GM12878 (cell line): ENCODE data around the gene SLC8B1. TPM values are rescaled to one million over a fixed set of nuclear protein-coding genes. Genes with fewer than 3 reads are reported as not detected.

Source experiments
- ATAC-seq: fragments of 200-7000 bp; cut with Tn5 transposase; 3 replicates; pipeline ENCODE4 v1.9.1; 2020; ENCODE audit warnings: mild to moderate bottlenecking, moderate library complexity
- BruUV-seq: library from RNA; stranded (reverse); fragments of 400-500 nt; replicated peaks from 2 replicates; lab custom pipeline; 2021; lab: Mats Ljungman, UMichigan
- CTCF ChIA-PET: fragments of 300-600 bp; sonication (Branson Sonifier 250); formaldehyde crosslinking; extraction: SDS; loops from one replicate; lab custom pipeline; 2021; ENCODE audit warnings: inconsistent platforms; lab: Yijun Ruan, JAX
- POLR2A ChIA-PET: fragments of 350-600 bp; formaldehyde crosslinking; extraction: SDS; loops from one replicate; lab custom pipeline; 2021; ENCODE audit warnings: inconsistent platforms; lab: Charles Lee
- RAD21 ChIA-PET: fragments of 300-600 bp; sonication (Branson Sonifier 250); formaldehyde crosslinking; loops from one replicate; lab custom pipeline; 2023; ENCODE audit warnings: antibody characterized with exemption; ENCODE audit not compliant: unreplicated experiment; lab: Charles Lee
- SMC1A ChIA-PET: fragments of 300-600 bp; sonication (Branson Sonifier 250); formaldehyde crosslinking; loops from one replicate; lab custom pipeline; 2023; ENCODE audit not compliant: unreplicated experiment, uncharacterized antibody; lab: Charles Lee
- DNase-seq: peaks from one replicate; pipeline ENCODE4 v3.0.0-alpha.2; 2011; ENCODE audit warnings: low read depth, low spot score
- FAIRE-seq: peaks from 3 replicates; lab custom pipeline; 2011; peaks lifted over from hg19 to GRCh38; lab: Jason Lieb, UNC
- H2AFZ ChIP-seq: 2 replicates; pipeline ENCODE4 v1.6.0; 2011; ENCODE audit warnings: low read depth, low read length, control low read depth; ENCODE audit not compliant: control insufficient read depth
- H3K27ac ChIP-seq: 2 replicates; pipeline ENCODE4 v1.5.1; 2011; ENCODE audit warnings: control low read depth; ENCODE audit not compliant: control insufficient read depth, insufficient read depth
- H3K27me3 ChIP-seq, 2 experiments: replicated peaks in 1 of 2; 2 replicates each; pipeline versions ENCODE4 v1.6.0 to v1.6.1; 2011; ENCODE audit warnings: low read length in 1 of 2; ENCODE audit not compliant: control insufficient read depth in 2 of 2, insufficient read depth in 2 of 2
- H3K36me3 ChIP-seq, 2 experiments: 2 replicates each; pipeline ENCODE4 v1.5.1; 2011; ENCODE audit warnings: low read length in 1 of 2; ENCODE audit not compliant: control insufficient read depth in 2 of 2, insufficient read depth in 2 of 2
- H3K4me1 ChIP-seq: 2 replicates; pipeline ENCODE4 v1.6.1; 2011; ENCODE audit warnings: mild to moderate bottlenecking, low read length, moderate library complexity, mixed read lengths; ENCODE audit not compliant: control insufficient read depth, insufficient read depth
- H3K4me2 ChIP-seq: 2 replicates; pipeline ENCODE4 v1.6.0; 2011; ENCODE audit warnings: control low read depth; ENCODE audit not compliant: control insufficient read depth, insufficient read depth
- H3K4me3 ChIP-seq: fragments of 200-600 bp; sonication (generic); 2 replicates; pipeline ENCODE4 v1.5.1; 2016
- H3K79me2 ChIP-seq: 2 replicates; pipeline ENCODE4 v1.6.0; 2011; ENCODE audit warnings: low read length; ENCODE audit not compliant: control insufficient read depth, insufficient read depth
- H3K9ac ChIP-seq: 2 replicates; pipeline ENCODE4 v1.8.0; 2011; ENCODE audit warnings: low read length, control low read depth, mixed read lengths; ENCODE audit not compliant: control insufficient read depth, insufficient read depth
- H3K9me3 ChIP-seq: replicated peaks from 3 replicates; pipeline ENCODE4 v1.5.1; 2011; ENCODE audit warnings: mild to moderate bottlenecking, low read length; ENCODE audit not compliant: control insufficient read depth, insufficient read depth
- H4K20me1 ChIP-seq: 2 replicates; pipeline ENCODE4 v1.6.0; 2011; ENCODE audit not compliant: control insufficient read depth, insufficient read depth
- CEBPZ ChIP-seq: fragments of 150-350 bp; IDR thresholded peaks from 2 replicates; pipeline ENCODE4 v1.6.1; 2016; ENCODE audit warnings: low read depth, low read length
- E4F1 ChIP-seq: fragments of 450-650 bp; IDR thresholded peaks from 2 replicates; pipeline ENCODE4 v1.6.1; 2018; ENCODE audit warnings: borderline replicate concordance, mild to moderate bottlenecking; ENCODE audit not compliant: partially characterized antibody
- FOS ChIP-seq: IDR thresholded peaks from 3 replicates; pipeline ENCODE4 v1.6.1; 2011; ENCODE audit warnings: borderline replicate concordance; ENCODE audit not compliant: insufficient read length; ENCODE audit errors: extremely low read depth
- MEF2A ChIP-seq: IDR thresholded peaks from 2 replicates; pipeline ENCODE4 v1.6.1; 2011; ENCODE audit warnings: low read depth, mild to moderate bottlenecking, low read length, moderate library complexity; ENCODE audit not compliant: insufficient read depth
- MLLT1 ChIP-seq: fragments of 450-650 bp; IDR thresholded peaks from 2 replicates; pipeline ENCODE4 v1.6.1; 2016; ENCODE audit warnings: mild to moderate bottlenecking
- NR2C2 ChIP-seq: IDR thresholded peaks from 2 replicates; pipeline ENCODE4 v1.6.1; 2011; ENCODE audit warnings: borderline replicate concordance, low read depth; ENCODE audit not compliant: control insufficient read depth, insufficient read length
- RB1 ChIP-seq: fragments of 450-650 bp; formaldehyde crosslinking; IDR thresholded peaks from 2 replicates; pipeline ENCODE4 v1.6.1; 2017; ENCODE audit warnings: mild to moderate bottlenecking, borderline replicate concordance
- RELA ChIP-seq: fragments of 450-650 bp; IDR thresholded peaks from 2 replicates; pipeline ENCODE4 v1.8.0; 2014; ENCODE audit warnings: borderline replicate concordance; ENCODE audit not compliant: partially characterized antibody
- RFX5 ChIP-seq: IDR thresholded peaks from 2 replicates; pipeline ENCODE4 v1.6.1; 2011; ENCODE audit warnings: low read depth, low read length, improper control_type of control experiment
- RUNX3 ChIP-seq: IDR thresholded peaks from 2 replicates; pipeline ENCODE4 v1.6.1; 2012; ENCODE audit warnings: low read length, inconsistent platforms
- SMARCA5 ChIP-seq: fragments of 450-650 bp; IDR thresholded peaks from 2 replicates; pipeline ENCODE4 v1.6.1; 2017; ENCODE audit warnings: mild to moderate bottlenecking
- STAT3 ChIP-seq: IDR thresholded peaks from 2 replicates; pipeline ENCODE4 v1.6.1; 2011; ENCODE audit warnings: low read depth, low read length, improper control_type of control experiment
- WRNIP1 ChIP-seq: IDR thresholded peaks from 2 replicates; pipeline ENCODE4 v1.6.1; 2011; ENCODE audit warnings: low read depth, low read length, improper control_type of control experiment, borderline replicate concordance
- ZBED1 ChIP-seq: IDR thresholded peaks from 2 replicates; pipeline ENCODE4 v1.6.1; 2016; ENCODE audit warnings: borderline replicate concordance
- ZSCAN29 ChIP-seq: fragments of 450-650 bp; IDR thresholded peaks from 2 replicates; pipeline ENCODE4 v1.6.1; 2017; ENCODE audit warnings: mild to moderate bottlenecking, moderate library complexity
- WGBS: methylation state at CpG from one replicate; pipeline ENCODE4 v1.1.6; 2016; ENCODE audit warnings: low lambda C conversion rate; ENCODE audit not compliant: insufficient replicate concordance, insufficient coverage; ENCODE audit errors: missing lambda C conversion rate; 5-methylcytosine and 5-hydroxymethylcytosine counted together
- in situ Hi-C: fragments of 300-500 bp; cut with MboI; formaldehyde crosslinking; loops from 9 replicates; pipeline ENCODE4 v1.14.3; 2018; ENCODE audit warnings: mixed read lengths
- intact Hi-C: fragments of 100-400 bp; cut with micrococcal nuclease; formaldehyde crosslinking; loops from one replicate; pipeline ENCODE4 v1.14.2; 2022; ENCODE audit not compliant: unreplicated experiment
- polyA plus RNA-seq, 11 experiments: library from polyadenylated mRNA; depleted of rRNA in 4 of 11; unstranded in 6 of 11; stranded (reverse) in 5 of 11; fragments of >200 nt; fragmentation: Nextera tagmentation in 4 of 11; fragmentation: Illumina TruSeq in 1 of 11; extraction: Ambion mirVana in 4 of 11; extraction: Trizol in 1 of 11; gene quantifications; 1 replicate in 1 of 11; 2 replicates in 10 of 11; pipeline versions ENCODE4 v1.2.1 to v1.2.3, GENCODE V29; 2011 to 2016; ENCODE audit warnings: inconsistent platforms in 2 of 11, missing spikeins in 2 of 11, low read depth in 1 of 11
- total RNA-seq, 4 experiments: library from RNA; depleted of rRNA in 3 of 4; stranded (reverse); fragments of >200 nt in 3 of 4; fragmentation: Illumina TruSeq in 1 of 4; extraction: Trizol in 1 of 4; gene quantifications; 2 replicates each; pipeline versions ENCODE4 v1.2.1 to v1.2.3, GENCODE V29; 2013 to 2021

SLC8B1 gene
- total and polyA plus RNA-seq, 10 of the 15 experiments (the other 5 are each of a cell fraction or from before 2014, with no cell fraction given), result 0.18 to 12.3 (median 6.8) TPM

GRCh38 chr12:113285679-113286610, 49.0 kb downstream of the SLC8B1 start:
- WGBS, result 96% methylated on average over 22 of the region's 22 CpGs
- TF ChIP-seq WRNIP1, result no peak
- no peak for TF ChIP-seq RUNX3
- TF ChIP-seq RB1, result no peak
- no peak for TF ChIP-seq ZBED1
- no peak for TF ChIP-seq MEF2A
- TF ChIP-seq RFX5, result no peak
- TF ChIP-seq ZSCAN29, result no peak
- no peak for TF ChIP-seq STAT3
- TF ChIP-seq CEBPZ, result no peak
- TF ChIP-seq SMARCA5, result no peak
- TF ChIP-seq MLLT1, result no peak
- no peak for TF ChIP-seq RELA
- TF ChIP-seq FOS, result no peak
- TF ChIP-seq E4F1, result no peak
- TF ChIP-seq NR2C2, result no peak
- TF ChIP-seq, all 136 proteins: peak for 0
- in situ Hi-C loops (no loop called here), intact Hi-C loops (no loop called here)
- no peak overlapping the region for H2AFZ ChIP-seq
- ATAC-seq (no peak), FAIRE-seq (no peak), DNase-seq (no peak)
- H3K4me2 ChIP-seq, result no peak overlapping the region
- ChIA-PET SMC1A (no interaction called here), CTCF (interaction anchor here (1.0 kb wide), 1 partner anchor 25 kb away, joined by 3 read pairs; no protein-coding TSS in a partner anchor), RAD21 (no interaction called here), POLR2A (no interaction called here)
- H4K20me1 ChIP-seq, result no peaks in the 10 kb centered on the region
- BruUV-seq, result no TSS peak
- H3K4me3 ChIP-seq, result no peak overlapping the region
- no peaks in the 10 kb centered on the region for H3K9me3 ChIP-seq
- no peaks in the 10 kb centered on the region for H3K27me3 ChIP-seq
- H3K4me1 ChIP-seq, result no peaks in the 10 kb centered on the region
- H3K9ac ChIP-seq, result no peak overlapping the region
- H3K27ac ChIP-seq, result no peak overlapping the region
- no peaks in the 10 kb centered on the region for H3K79me2 ChIP-seq
- peaks cover 18 to 20% of the 10 kb centered on the region in 2 experiments for H3K36me3 ChIP-seq
